Muscle of arm (tissue), 12 donors: ENCODE measurements around the gene COG2. TPM values are rescaled to one million over a fixed set of nuclear protein-coding genes. Genes with fewer than 3 reads are reported as not detected.
"Not testable (repeated sequence)": the region's sequence is repeated elsewhere in the genome, so short reads cannot be mapped to it uniquely, and the experiment has no call there.

Source experiments
- DNase-seq: peaks from one replicate; pipeline ENCODE4 v3.0.0-alpha.2; 2013
- polyA plus RNA-seq, 12 donors: library from polyadenylated mRNA; unstranded; fragments of 120-200 nt; gene quantifications; one replicate each; pipeline ENCODE4 v1.2.1, GENCODE V29; 2013; ENCODE audit not compliant: insufficient read length in 12 of 12

The COG2 gene
- polyA plus RNA-seq, 12 donors: 14.7 to 26.4 (median 21.9) TPM; not detected in 1

GRCh38 chr1:230621324-230622030 lies 20.8 kb upstream of the COG2 start:
- DNase-seq: peak; percentile 35

GRCh38 chr1:230622151-230622550 lies 20.1 kb upstream of the COG2 start:
- no peak for DNase-seq

- no peak for DNase-seq
Measured at GRCh38 chr1:230624097-230624713, 18.1 kb upstream of the COG2 start.

- no peak for DNase-seq
Measured at GRCh38 chr1:230626232-230626631, 16.0 kb upstream of the COG2 start.

- no peak for DNase-seq
Measured at GRCh38 chr1:230627767-230628166, 14.5 kb upstream of the COG2 start.

- no peak for DNase-seq
Measured at GRCh38 chr1:230629511-230629910, 12.8 kb upstream of the COG2 start.

- no peak for DNase-seq
Measured at GRCh38 chr1:230631477-230631876, 10.8 kb upstream of the COG2 start.

GRCh38 chr1:230632273-230632873 lies 9.9 kb upstream of the COG2 start:
- DNase-seq: no peak

GRCh38 chr1:230633469-230633868 lies 8.8 kb upstream of the COG2 start:
- DNase-seq: no peak

GRCh38 chr1:230634384-230634783 lies 7.9 kb upstream of the COG2 start:
- no peak for DNase-seq

- DNase-seq: no peak
Measured at GRCh38 chr1:230636575-230637148, 5.6 kb upstream of the COG2 start.

GRCh38 chr1:230639714-230640209 lies 2.5 kb upstream of the COG2 start:
- no peak for DNase-seq

- DNase-seq: no peak
Measured at GRCh38 chr1:230641346-230641745, 935 bp upstream of the COG2 start.

GRCh38 chr1:230641900-230642262 lies 400 bp upstream of the COG2 start:
- DNase-seq: no peak

GRCh38 chr1:230643908-230644307 lies 1.6 kb downstream of the COG2 start:
- no peak for DNase-seq

GRCh38 chr1:230646710-230647302 lies 4.5 kb downstream of the COG2 start:
- no peak for DNase-seq

- DNase-seq: no peak
Measured at GRCh38 chr1:230647321-230647720, 5.0 kb downstream of the COG2 start.

- DNase-seq: no peak
Measured at GRCh38 chr1:230648114-230648513, 5.8 kb downstream of the COG2 start.

- no peak for DNase-seq
Measured at GRCh38 chr1:230650300-230650699, 8.0 kb downstream of the COG2 start.

- DNase-seq: no peak
Measured at GRCh38 chr1:230651235-230651634, 9.0 kb downstream of the COG2 start.

- not testable (repeated sequence) for DNase-seq
Measured at GRCh38 chr1:230656719-230657118, 14.4 kb downstream of the COG2 start.

- not testable (repeated sequence) for DNase-seq
Measured at GRCh38 chr1:230658103-230658502, 15.8 kb downstream of the COG2 start.
